ENCODE measurements around the gene ZYG11A. TPM values are rescaled to one million over a fixed set of nuclear protein-coding genes. Genes with fewer than 3 reads are reported as not detected.

ZYG11A gene
- total RNA-seq, 1 experiment from 2014 or later, result 7.3 TPM

DNA sequence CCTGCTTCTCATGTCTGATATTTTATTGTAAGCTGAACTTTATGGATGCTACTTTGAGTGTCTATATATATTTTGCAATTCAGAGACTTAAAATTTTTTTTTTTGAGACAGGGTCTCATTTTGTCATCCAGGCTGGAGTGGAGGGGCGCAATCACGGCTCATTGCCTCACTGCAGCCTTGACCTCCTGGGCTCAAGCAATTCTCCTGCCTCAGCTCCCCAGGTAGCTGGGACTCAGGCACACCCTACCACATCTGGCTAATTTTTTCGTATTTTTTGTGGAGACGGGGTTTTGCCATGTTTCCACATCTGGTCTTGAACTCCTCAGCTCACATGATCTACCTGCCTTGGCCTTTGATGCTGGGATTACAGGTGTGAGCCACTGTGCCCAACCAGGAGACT lies 8.4 kb downstream of the ZYG11A start:
- CTCF ChIA-PET, result interaction anchor here (1.0 kb wide), 1 partner anchor 8 kb away, joined by 3 read pairs; the partner anchor contains the start of gene ZYG11A
- peaks cover 2% of the 10 kb centered on the region; the same call in 1 of the 2 replicates for H3K36me3 Mint-ChIP-seq
- H3K4me1 Mint-ChIP-seq, result peaks cover 1% of the 10 kb centered on the region; the same call in 1 of the 2 replicates
- no peak for ATAC-seq
- no peak overlapping the region for H3K27ac Mint-ChIP-seq
- H3K27me3 Mint-ChIP-seq (ENCODE audit: low read depth), result no peaks in the 10 kb centered on the region
- no peaks in the 10 kb centered on the region for H3K9me3 Mint-ChIP-seq
- TF ChIP-seq, protein P1, sequence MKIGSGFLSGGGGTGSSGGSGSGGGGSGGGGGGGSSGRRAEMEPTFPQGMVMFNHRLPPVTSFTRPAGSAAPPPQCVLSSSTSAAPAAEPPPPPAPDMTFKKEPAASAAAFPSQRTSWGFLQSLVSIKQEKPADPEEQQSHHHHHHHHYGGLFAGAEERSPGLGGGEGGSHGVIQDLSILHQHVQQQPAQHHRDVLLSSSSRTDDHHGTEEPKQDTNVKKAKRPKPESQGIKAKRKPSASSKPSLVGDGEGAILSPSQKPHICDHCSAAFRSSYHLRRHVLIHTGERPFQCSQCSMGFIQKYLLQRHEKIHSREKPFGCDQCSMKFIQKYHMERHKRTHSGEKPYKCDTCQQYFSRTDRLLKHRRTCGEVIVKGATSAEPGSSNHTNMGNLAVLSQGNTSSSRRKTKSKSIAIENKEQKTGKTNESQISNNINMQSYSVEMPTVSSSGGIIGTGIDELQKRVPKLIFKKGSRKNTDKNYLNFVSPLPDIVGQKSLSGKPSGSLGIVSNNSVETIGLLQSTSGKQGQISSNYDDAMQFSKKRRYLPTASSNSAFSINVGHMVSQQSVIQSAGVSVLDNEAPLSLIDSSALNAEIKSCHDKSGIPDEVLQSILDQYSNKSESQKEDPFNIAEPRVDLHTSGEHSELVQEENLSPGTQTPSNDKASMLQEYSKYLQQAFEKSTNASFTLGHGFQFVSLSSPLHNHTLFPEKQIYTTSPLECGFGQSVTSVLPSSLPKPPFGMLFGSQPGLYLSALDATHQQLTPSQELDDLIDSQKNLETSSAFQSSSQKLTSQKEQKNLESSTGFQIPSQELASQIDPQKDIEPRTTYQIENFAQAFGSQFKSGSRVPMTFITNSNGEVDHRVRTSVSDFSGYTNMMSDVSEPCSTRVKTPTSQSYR (CRISPR knock-in tag; IDR thresholded peaks at IDR 0.05), result no peak
- TF ChIP-seq, protein P2, sequence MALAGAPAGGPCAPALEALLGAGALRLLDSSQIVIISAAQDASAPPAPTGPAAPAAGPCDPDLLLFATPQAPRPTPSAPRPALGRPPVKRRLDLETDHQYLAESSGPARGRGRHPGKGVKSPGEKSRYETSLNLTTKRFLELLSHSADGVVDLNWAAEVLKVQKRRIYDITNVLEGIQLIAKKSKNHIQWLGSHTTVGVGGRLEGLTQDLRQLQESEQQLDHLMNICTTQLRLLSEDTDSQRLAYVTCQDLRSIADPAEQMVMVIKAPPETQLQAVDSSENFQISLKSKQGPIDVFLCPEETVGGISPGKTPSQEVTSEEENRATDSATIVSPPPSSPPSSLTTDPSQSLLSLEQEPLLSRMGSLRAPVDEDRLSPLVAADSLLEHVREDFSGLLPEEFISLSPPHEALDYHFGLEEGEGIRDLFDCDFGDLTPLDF (CRISPR knock-in tag; IDR thresholded peaks at IDR 0.05), result no peak
- no peak for TF ChIP-seq CREM (CRISPR knock-in tag; IDR thresholded peaks at IDR 0.05)
- no peak for TF ChIP-seq GABPB1 (CRISPR knock-in tag; IDR thresholded peaks at IDR 0.05)
- TF ChIP-seq ZNF423 (CRISPR knock-in tag; IDR thresholded peaks at IDR 0.05), result no peak
- TF ChIP-seq TEAD1 (CRISPR knock-in tag; IDR thresholded peaks at IDR 0.05), result no peak
- TF ChIP-seq ZNF317 (CRISPR knock-in tag; IDR thresholded peaks at IDR 0.05; ENCODE audit: borderline replicate concordance, low read depth), result no peak
- POLR2A ChIA-PET, result interaction anchor here (0.6 kb wide), 1 partner anchor 66 kb away, joined by 4 read pairs; no protein-coding TSS in a partner anchor
- no peak overlapping the region for H3K4me3 Mint-ChIP-seq
- no peak for DNase-seq (ENCODE audit: low spot score)

DNA sequence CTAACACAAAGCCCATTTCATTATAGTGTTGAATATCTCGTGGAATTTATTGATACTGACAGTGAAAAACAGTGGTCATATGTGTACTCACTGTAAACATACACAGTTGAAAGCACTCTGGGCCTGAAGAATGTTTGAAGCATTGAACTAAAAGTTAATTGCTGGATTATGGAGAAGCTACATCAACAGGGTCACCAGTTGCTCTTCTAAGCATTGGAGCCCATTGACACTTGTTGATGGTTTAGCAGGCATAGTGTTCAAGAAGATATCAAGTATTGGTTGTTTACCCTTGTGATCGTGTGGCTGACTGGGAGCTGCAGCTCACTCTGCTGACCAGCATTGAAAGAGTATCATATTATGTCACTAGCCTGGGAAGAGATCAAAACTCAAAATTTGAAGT lies 10.3 kb downstream of the ZYG11A start:
- no peak for TF ChIP-seq ZNF138 (CRISPR knock-in tag; conservative IDR thresholded peaks at IDR 0.05)
- TF ChIP-seq TEAD4 (CRISPR knock-in tag; IDR thresholded peaks at IDR 0.05), result no peak
- TF ChIP-seq ZNF232 (CRISPR knock-in tag; IDR thresholded peaks at IDR 0.05), result no peak
- TF ChIP-seq, protein P3, sequence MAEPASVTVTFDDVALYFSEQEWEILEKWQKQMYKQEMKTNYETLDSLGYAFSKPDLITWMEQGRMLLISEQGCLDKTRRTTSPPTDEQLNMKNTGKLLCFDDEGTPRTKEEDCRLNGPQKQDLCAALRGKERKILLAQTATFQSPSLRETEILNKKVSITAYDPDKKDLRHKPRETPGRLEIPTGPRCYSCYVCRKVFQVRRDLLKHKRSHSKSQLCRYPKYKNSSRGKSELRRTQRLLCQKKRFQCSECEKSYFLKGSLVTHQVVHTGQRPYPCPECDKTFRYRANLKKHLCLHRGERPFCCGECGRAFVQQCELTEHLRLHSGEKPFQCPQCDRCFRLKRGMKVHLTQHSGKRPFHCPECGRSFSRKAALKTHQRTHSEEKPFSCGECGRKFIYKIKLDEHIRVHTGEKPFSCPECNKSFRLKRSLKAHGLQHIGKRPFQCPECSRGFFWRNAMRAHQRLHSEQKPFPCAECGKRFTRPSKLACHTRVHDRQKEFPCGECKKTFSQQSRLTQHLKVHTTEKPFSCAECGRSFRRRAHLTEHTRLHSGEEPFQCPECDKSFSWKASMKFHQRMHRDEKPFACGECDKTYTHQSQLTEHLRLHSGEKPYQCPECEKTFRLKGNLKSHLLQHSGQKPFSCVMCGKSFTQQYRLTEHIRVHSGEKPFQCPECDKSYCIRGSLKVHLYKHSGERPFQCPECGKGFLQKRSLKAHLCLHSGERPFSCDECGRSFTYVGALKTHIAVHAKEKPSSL (CRISPR knock-in tag; conservative IDR thresholded peaks at IDR 0.05), result no peak
- no peak for TF ChIP-seq RORB (CRISPR knock-in tag; IDR thresholded peaks at IDR 0.05)
- no peak for TF ChIP-seq FOXJ3 (CRISPR knock-in tag; IDR thresholded peaks at IDR 0.05; ENCODE audit: borderline replicate concordance)
- H3K27ac Mint-ChIP-seq, result no peak overlapping the region
- peaks cover 3% of the 10 kb centered on the region; the same call in 1 of the 2 replicates for H3K4me1 Mint-ChIP-seq
- no peak for ATAC-seq
- H3K27me3 Mint-ChIP-seq (ENCODE audit: low read depth), result no peaks in the 10 kb centered on the region
- H3K4me3 Mint-ChIP-seq, result no peak overlapping the region
- DNase-seq (ENCODE audit: low spot score), result no peak
- H3K36me3 Mint-ChIP-seq, result peaks cover 4% of the 10 kb centered on the region; the same call in 1 of the 2 replicates
- CTCF ChIA-PET, result interaction anchor here (1.6 kb wide), 1 partner anchor 10 kb away, joined by 4 read pairs; the partner anchor contains the start of gene ZYG11A
- no peaks in the 10 kb centered on the region for H3K9me3 Mint-ChIP-seq
- POLR2A ChIA-PET, result no interaction called here

DNA sequence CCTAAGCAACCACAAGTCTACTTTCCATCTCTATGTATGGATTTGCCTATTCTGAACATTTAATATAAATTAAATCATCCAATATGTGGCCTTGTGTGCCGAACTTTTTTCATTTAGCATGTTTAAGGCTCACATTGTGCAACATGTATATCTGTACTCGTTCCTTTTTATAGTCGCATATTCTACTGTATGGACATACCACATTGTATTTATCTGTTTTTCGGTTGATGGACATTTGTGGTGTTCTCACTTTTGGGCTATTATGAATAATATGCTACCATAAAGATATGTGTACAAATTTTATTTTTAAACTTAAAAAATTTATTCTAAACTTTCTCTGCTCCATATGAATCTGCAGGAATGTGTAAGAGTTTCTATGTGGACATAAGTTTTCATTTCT lies 13.0 kb downstream of the ZYG11A start:
- Mint-ChIP-seq H3K27me3 (ENCODE audit: low read depth) (no peaks in the 10 kb centered on the region), H3K27ac (no peak overlapping the region), H3K4me1 (peaks cover 3% of the 10 kb centered on the region; the same call in 1 of the 2 replicates), H3K9me3 (no peaks in the 10 kb centered on the region), H3K4me3 (no peak overlapping the region), H3K36me3 (peaks cover 4% of the 10 kb centered on the region; the same call in 1 of the 2 replicates)
- POLR2A ChIA-PET, result no interaction called here
- CTCF ChIA-PET, result no interaction called here
- TF ChIP-seq MYBL2 (CRISPR knock-in tag; IDR thresholded peaks at IDR 0.05) (no peak), NR3C1 (CRISPR knock-in tag; conservative IDR thresholded peaks at IDR 0.05; ENCODE audit: low read depth) (no peak), ATF1 (CRISPR knock-in tag; IDR thresholded peaks at IDR 0.05) (no peak), TCF7 (CRISPR knock-in tag; IDR thresholded peaks at IDR 0.05; ENCODE audit: low read depth) (no peak)
- TF ChIP-seq, protein P1 (CRISPR knock-in tag; IDR thresholded peaks at IDR 0.05), result no peak
- TF ChIP-seq, protein P4, sequence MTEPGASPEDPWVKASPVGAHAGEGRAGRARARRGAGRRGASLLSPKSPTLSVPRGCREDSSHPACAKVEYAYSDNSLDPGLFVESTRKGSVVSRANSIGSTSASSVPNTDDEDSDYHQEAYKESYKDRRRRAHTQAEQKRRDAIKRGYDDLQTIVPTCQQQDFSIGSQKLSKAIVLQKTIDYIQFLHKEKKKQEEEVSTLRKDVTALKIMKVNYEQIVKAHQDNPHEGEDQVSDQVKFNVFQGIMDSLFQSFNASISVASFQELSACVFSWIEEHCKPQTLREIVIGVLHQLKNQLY (CRISPR knock-in tag; IDR thresholded peaks at IDR 0.05), result no peak
- no peak for ATAC-seq
- DNase-seq (ENCODE audit: low spot score), result no peak

Measured in WTC11 (cell line).